ENCODE data around the gene B4GALNT4.
"Not testable (repeated sequence)": the region's sequence is repeated elsewhere in the genome, so short reads cannot be mapped to it uniquely, and the experiment has no call there.

B4GALNT4 gene

GRCh38 chr11:377174-377865 is 8.0 kb downstream of the B4GALNT4 start:
- no peak for DNase-seq

- no peak for DNase-seq
These were observed 8.7 kb downstream of the B4GALNT4 start for GRCh38 chr11:377883-378500.

GRCh38 chr11:379205-380094 is 10.2 kb downstream of the B4GALNT4 start:
- no peak for DNase-seq

GRCh38 chr11:380095-380480 is 10.8 kb downstream of the B4GALNT4 start:
- no peak for DNase-seq

- DNase-seq: no peak
These were observed 11.2 kb downstream of the B4GALNT4 start for GRCh38 chr11:380491-380890.

GRCh38 chr11:380996-381395 is 11.7 kb downstream of the B4GALNT4 start:
- DNase-seq: no peak

GRCh38 chr11:381501-382072 is 12.3 kb downstream of the B4GALNT4 start:
- no peak for DNase-seq

GRCh38 chr11:382081-382629 is 12.9 kb downstream of the B4GALNT4 start:
- DNase-seq: no peak

GRCh38 chr11:383431-383830 is 14.1 kb downstream of the B4GALNT4 start:
- DNase-seq: no peak

- no peak for DNase-seq
These were observed 15.2 kb downstream of the B4GALNT4 start for GRCh38 chr11:384511-384910.

- DNase-seq: no peak
These were observed 16.5 kb downstream of the B4GALNT4 start for GRCh38 chr11:385594-386351.

GRCh38 chr11:386483-386882 is 17.2 kb downstream of the B4GALNT4 start:
- no peak for DNase-seq

GRCh38 chr11:387193-387793 is 18.0 kb downstream of the B4GALNT4 start:
- DNase-seq: no peak

GRCh38 chr11:389369-389768 is 20.1 kb downstream of the B4GALNT4 start:
- DNase-seq: not testable (repeated sequence)

- no peak for DNase-seq
These were observed 20.9 kb downstream of the B4GALNT4 start for GRCh38 chr11:390175-390574.

- no peak for DNase-seq
These were observed 22.1 kb downstream of the B4GALNT4 start for GRCh38 chr11:391117-392017.

GRCh38 chr11:392102-392777 is 22.9 kb downstream of the B4GALNT4 start:
- DNase-seq: no peak

- DNase-seq: peak; percentile 26
These were observed 24.1 kb downstream of the B4GALNT4 start for GRCh38 chr11:393219-394033.
